ENCODE results near the gene APOL3. TPM values are rescaled to one million over a fixed set of nuclear protein-coding genes. Genes with fewer than 3 reads are reported as not detected.

Gene APOL3
- total and polyA plus RNA-seq, 2 of the 13 experiments (the other 11 are each of a cell fraction or from before 2014, with no cell fraction given), result 3.8 to 5.4 TPM

DNA sequence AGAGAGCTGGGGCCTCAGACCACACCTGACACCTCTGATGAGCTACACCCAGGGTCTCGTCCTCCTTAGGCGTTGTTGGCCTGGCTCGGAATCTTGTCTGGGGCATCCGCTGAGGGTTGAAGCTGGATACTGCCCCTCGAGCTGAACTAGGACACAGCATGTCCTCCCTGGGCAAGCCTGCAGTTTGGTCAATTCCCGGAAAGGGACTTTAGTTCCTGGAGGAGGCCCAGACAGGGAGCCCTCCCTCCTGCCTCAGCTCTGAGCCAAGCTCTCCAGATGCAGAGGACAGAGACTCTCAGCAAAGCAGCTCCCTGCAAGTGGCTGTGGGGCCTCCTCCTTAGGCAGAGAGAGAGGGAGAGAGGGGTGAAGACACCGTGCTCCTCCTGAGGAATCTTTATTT is 4.9 kb downstream of the APOL3 start (continued):
- TF ChIP-seq ZNF556 (CRISPR knock-in tag; IDR thresholded peaks at IDR 0.05; ENCODE audit: borderline replicate concordance) (no peak), TBP (CRISPR knock-in tag; IDR thresholded peaks at IDR 0.05) (no peak), ZC3H4 (CRISPR knock-in tag; IDR thresholded peaks at IDR 0.05; ENCODE audit: borderline replicate concordance) (no peak), FOXK2 (IDR thresholded peaks at IDR 0.05) (no peak), GABPB1 (CRISPR knock-in tag; IDR thresholded peaks at IDR 0.05) (0 out of 2 replicates have a peak, but pooled peaks have one; percentile 37), POGZ (CRISPR knock-in tag; IDR thresholded peaks at IDR 0.05) (no peak), KAT8 (CRISPR knock-in tag; IDR thresholded peaks at IDR 0.05) (peak; percentile 21; the same call in 1 of the 2 replicates), SMAD9 (CRISPR knock-in tag; IDR thresholded peaks at IDR 0.05) (no peak), REXO4 (CRISPR knock-in tag; IDR thresholded peaks at IDR 0.05; ENCODE audit: borderline replicate concordance) (no peak), SP1 (IDR thresholded peaks at IDR 0.05) (no peak), SP1 (CRISPR knock-in tag; IDR thresholded peaks at IDR 0.05) (no peak), ZNF496 (CRISPR knock-in tag; IDR thresholded peaks at IDR 0.05; ENCODE audit: insufficient replicate concordance) (no peak), NCOA1 (CRISPR knock-in tag; IDR thresholded peaks at IDR 0.05) (no peak), ZNF337 (CRISPR knock-in tag; IDR thresholded peaks at IDR 0.05; ENCODE audit: borderline replicate concordance, low read depth) (no peak), JUND (CRISPR knock-in tag; IDR thresholded peaks at IDR 0.05) (no peak)
- TF ChIP-seq, protein P1, sequence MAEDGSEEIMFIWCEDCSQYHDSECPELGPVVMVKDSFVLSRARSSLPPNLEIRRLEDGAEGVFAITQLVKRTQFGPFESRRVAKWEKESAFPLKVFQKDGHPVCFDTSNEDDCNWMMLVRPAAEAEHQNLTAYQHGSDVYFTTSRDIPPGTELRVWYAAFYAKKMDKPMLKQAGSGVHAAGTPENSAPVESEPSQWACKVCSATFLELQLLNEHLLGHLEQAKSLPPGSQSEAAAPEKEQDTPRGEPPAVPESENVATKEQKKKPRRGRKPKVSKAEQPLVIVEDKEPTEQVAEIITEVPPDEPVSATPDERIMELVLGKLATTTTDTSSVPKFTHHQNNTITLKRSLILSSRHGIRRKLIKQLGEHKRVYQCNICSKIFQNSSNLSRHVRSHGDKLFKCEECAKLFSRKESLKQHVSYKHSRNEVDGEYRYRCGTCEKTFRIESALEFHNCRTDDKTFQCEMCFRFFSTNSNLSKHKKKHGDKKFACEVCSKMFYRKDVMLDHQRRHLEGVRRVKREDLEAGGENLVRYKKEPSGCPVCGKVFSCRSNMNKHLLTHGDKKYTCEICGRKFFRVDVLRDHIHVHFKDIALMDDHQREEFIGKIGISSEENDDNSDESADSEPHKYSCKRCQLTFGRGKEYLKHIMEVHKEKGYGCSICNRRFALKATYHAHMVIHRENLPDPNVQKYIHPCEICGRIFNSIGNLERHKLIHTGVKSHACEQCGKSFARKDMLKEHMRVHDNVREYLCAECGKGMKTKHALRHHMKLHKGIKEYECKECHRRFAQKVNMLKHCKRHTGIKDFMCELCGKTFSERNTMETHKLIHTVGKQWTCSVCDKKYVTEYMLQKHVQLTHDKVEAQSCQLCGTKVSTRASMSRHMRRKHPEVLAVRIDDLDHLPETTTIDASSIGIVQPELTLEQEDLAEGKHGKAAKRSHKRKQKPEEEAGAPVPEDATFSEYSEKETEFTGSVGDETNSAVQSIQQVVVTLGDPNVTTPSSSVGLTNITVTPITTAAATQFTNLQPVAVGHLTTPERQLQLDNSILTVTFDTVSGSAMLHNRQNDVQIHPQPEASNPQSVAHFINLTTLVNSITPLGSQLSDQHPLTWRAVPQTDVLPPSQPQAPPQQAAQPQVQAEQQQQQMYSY (CRISPR knock-in tag; IDR thresholded peaks at IDR 0.05), result no peak
- TF ChIP-seq, protein P2, sequence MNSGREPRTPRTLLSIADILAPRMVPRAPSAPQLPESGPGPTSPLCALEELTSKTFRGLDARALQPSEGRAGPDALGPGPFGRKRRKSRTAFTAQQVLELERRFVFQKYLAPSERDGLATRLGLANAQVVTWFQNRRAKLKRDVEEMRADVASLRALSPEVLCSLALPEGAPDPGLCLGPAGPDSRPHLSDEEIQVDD (CRISPR knock-in tag; IDR thresholded peaks at IDR 0.05; ENCODE audit: borderline replicate concordance), result no peak
- TF ChIP-seq, protein P3, sequence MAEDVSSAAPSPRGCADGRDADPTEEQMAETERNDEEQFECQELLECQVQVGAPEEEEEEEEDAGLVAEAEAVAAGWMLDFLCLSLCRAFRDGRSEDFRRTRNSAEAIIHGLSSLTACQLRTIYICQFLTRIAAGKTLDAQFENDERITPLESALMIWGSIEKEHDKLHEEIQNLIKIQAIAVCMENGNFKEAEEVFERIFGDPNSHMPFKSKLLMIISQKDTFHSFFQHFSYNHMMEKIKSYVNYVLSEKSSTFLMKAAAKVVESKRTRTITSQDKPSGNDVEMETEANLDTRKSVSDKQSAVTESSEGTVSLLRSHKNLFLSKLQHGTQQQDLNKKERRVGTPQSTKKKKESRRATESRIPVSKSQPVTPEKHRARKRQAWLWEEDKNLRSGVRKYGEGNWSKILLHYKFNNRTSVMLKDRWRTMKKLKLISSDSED (CRISPR knock-in tag; IDR thresholded peaks at IDR 0.05), result no peak
- TF ChIP-seq, protein P4, sequence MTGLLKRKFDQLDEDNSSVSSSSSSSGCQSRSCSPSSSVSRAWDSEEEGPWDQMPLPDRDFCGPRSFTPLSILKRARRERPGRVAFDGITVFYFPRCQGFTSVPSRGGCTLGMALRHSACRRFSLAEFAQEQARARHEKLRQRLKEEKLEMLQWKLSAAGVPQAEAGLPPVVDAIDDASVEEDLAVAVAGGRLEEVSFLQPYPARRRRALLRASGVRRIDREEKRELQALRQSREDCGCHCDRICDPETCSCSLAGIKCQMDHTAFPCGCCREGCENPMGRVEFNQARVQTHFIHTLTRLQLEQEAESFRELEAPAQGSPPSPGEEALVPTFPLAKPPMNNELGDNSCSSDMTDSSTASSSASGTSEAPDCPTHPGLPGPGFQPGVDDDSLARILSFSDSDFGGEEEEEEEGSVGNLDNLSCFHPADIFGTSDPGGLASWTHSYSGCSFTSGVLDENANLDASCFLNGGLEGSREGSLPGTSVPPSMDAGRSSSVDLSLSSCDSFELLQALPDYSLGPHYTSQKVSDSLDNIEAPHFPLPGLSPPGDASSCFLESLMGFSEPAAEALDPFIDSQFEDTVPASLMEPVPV (CRISPR knock-in tag; IDR thresholded peaks at IDR 0.05), result no peak
- TF ChIP-seq, protein P5, sequence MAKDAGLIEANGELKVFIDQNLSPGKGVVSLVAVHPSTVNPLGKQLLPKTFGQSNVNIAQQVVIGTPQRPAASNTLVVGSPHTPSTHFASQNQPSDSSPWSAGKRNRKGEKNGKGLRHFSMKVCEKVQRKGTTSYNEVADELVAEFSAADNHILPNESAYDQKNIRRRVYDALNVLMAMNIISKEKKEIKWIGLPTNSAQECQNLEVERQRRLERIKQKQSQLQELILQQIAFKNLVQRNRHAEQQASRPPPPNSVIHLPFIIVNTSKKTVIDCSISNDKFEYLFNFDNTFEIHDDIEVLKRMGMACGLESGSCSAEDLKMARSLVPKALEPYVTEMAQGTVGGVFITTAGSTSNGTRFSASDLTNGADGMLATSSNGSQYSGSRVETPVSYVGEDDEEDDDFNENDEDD (CRISPR knock-in tag; IDR thresholded peaks at IDR 0.05; ENCODE audit: borderline replicate concordance), result no peak
- TF ChIP-seq, protein P6, sequence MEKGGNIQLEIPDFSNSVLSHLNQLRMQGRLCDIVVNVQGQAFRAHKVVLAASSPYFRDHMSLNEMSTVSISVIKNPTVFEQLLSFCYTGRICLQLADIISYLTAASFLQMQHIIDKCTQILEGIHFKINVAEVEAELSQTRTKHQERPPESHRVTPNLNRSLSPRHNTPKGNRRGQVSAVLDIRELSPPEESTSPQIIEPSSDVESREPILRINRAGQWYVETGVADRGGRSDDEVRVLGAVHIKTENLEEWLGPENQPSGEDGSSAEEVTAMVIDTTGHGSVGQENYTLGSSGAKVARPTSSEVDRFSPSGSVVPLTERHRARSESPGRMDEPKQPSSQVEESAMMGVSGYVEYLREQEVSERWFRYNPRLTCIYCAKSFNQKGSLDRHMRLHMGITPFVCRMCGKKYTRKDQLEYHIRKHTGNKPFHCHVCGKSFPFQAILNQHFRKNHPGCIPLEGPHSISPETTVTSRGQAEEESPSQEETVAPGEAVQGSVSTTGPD (CRISPR knock-in tag; IDR thresholded peaks at IDR 0.05), result no peak

Data from HepG2 (cell line).